ENCODE data around the gene RASGRP2. TPM values are rescaled to one million over a fixed set of nuclear protein-coding genes. Genes with fewer than 3 reads are reported as not detected.

The RASGRP2 gene
- total RNA-seq, 4 donors from 2014 or later = 32.8 to 72.8 (median 34.9) TPM

DNA sequence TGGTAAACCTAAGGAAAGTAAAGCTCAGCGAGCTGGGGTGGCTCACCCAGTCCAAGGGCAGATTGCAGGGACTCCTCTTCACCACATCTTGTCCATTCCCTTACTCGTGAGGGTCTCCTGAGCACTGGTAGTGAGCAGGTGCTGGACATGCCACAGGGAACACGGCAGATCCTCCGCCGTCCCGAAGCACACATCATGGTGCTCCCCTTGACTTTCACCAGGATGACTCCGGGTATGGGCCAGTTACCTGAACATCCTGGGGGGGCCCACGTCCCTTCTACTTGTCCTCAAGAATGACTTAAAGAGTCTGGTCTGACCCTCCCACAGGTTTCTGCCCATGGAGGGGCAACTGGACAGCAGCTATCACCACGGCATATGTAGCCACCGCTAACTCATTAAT lies 42.4 kb upstream of the RASGRP2 start:
- no peaks in the 10 kb centered on the region for H3K27me3 ChIP-seq
- peaks cover 0 to 12% (median 3%) of the 10 kb centered on the region in 4 donors for H3K4me1 ChIP-seq
- DNase-seq (ENCODE audit: extremely low spot score) = no peak
- TF ChIP-seq POLR2A (IDR thresholded peaks at IDR 0.05; ENCODE audit: low read depth) = no peak
- TF ChIP-seq, protein P1, sequence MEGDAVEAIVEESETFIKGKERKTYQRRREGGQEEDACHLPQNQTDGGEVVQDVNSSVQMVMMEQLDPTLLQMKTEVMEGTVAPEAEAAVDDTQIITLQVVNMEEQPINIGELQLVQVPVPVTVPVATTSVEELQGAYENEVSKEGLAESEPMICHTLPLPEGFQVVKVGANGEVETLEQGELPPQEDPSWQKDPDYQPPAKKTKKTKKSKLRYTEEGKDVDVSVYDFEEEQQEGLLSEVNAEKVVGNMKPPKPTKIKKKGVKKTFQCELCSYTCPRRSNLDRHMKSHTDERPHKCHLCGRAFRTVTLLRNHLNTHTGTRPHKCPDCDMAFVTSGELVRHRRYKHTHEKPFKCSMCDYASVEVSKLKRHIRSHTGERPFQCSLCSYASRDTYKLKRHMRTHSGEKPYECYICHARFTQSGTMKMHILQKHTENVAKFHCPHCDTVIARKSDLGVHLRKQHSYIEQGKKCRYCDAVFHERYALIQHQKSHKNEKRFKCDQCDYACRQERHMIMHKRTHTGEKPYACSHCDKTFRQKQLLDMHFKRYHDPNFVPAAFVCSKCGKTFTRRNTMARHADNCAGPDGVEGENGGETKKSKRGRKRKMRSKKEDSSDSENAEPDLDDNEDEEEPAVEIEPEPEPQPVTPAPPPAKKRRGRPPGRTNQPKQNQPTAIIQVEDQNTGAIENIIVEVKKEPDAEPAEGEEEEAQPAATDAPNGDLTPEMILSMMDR (IDR thresholded peaks at IDR 0.05) = no peak
- TF ChIP-seq EP300 (IDR thresholded peaks at IDR 0.05) = no peak
- TF ChIP-seq POLR2AphosphoS5 (IDR thresholded peaks at IDR 0.05) = no peak
- no peaks in the 10 kb centered on the region for H3K9me3 ChIP-seq
- WGBS = 93% methylated on average over 10 of the region's 10 CpGs
- no peak overlapping the region for H3K27ac ChIP-seq (replicated peaks in 1 of 4)
- no peak overlapping the region for H3K4me3 ChIP-seq
- H3K36me3 ChIP-seq = peaks cover 0 to 33% (median 25%) of the 10 kb centered on the region in 4 donors
- intact Hi-C loops (cut with DNase I) = loop anchor here (10.0 kb wide), 1 partner anchor 108 kb away; no protein-coding TSS in a partner anchor

DNA sequence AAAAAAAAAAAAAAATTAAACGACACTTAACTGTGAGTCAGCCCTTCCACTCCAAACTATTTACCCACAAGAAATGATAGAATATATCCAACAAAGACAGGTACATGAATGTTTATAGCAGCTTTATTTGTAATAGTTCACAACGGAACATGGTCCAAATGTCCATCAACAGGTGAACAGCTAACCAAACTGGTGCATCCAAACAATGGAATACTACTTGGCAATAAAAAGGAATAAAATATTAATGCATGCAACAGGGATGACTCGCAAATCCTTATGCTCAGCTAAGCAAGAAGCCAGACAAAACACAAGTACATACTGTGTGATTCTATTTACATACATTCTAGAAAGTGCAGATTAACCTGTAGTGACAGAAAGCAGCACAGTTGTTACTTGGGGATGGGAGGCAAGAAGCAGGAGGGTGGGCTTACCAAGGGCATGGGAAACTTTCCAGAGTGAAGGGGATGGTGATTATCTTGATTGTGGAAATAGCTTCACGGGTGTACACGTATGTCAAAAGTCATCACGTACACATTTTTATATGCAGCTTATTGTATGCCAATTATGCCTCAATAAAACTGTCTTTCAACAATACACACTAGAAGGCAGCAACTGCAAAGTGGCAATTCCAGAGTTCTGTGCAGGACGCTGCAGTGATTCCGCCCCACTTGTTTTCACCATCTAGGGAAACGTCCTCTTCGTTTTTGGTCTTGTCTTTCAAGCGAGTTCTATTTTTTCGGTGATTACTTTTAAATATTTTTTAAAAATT lies 41.1 kb upstream of the RASGRP2 start:
- intact Hi-C loops (cut with DNase I) = loop anchor here (10.0 kb wide), 1 partner anchor 110 kb away; no protein-coding TSS in a partner anchor
- H3K9me3 ChIP-seq = no peaks in the 10 kb centered on the region
- WGBS = 87% methylated on average over 12 of the region's 12 CpGs
- peaks cover 0 to 12% (median 4%) of the 10 kb centered on the region in 4 donors for H3K4me1 ChIP-seq
- H3K36me3 ChIP-seq = peaks cover 0 to 19% (median 13%) of the 10 kb centered on the region in 4 donors
- TF ChIP-seq, protein P1 (IDR thresholded peaks at IDR 0.05) = no peak
- TF ChIP-seq POLR2A (IDR thresholded peaks at IDR 0.05; ENCODE audit: low read depth) (no peak), POLR2AphosphoS5 (IDR thresholded peaks at IDR 0.05) (no peak), EP300 (IDR thresholded peaks at IDR 0.05) (no peak)
- no peaks in the 10 kb centered on the region for H3K27me3 ChIP-seq
- no peak overlapping the region for H3K27ac ChIP-seq (replicated peaks in 1 of 4)
- H3K4me3 ChIP-seq = no peak overlapping the region
- DNase-seq (ENCODE audit: extremely low spot score) = no peak

DNA sequence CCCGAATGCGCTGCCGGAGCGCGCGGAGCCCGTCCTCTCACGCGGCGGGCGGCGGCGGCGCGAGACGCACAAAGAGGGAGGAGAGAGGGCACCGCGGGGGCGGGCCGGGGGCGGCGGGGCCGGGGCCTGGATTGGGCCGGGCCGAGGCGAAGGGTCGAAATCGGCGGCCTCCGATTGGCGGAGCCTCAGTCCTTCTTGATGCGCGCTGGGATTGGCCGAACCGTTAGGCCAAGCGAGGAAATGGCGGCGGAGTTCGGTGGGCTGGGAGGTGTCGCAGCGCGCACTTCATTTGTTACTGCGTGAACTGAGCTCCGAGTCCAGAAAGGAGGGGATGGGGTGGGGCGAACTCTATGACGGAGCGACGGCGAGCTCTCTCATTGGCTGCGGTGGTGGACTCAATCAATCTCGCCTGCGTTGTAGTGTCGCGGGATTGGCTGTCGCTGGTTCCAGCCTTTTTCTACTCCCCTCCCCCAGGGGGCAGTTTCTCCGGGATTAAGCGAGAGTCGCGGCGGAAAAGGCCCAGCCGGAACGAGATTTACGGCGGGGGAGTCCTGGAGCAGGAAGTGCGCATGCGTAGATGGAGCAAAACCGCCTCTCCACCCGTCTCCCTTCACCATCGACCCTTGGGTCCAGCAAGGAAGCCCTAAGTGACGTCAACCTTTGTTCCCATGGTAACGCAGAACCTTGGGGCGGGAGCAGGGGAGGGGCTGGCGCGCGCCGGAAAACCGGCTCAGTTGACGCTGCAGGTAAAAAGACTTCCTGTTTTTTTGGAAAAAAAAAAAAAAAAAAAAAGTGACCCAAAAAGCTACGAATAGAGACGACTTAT lies 34.7 kb upstream of the RASGRP2 start, which contains the start of gene SF1:
Gene SF1, minus strand, starts transcription at position 70 of the 826 bp plus-strand sequence. CDS start 150 bp downstream, outside the sequence.
- Histone ChIP-seq H3K36me3 (peaks cover 27 to 34% (median 31%) of the 10 kb centered on the region in 4 donors), H3K9me3 (no peaks in the 10 kb centered on the region), H3K4me1 (peaks cover 42 to 45% (median 44%) of the 10 kb centered on the region in 4 donors), H3K27ac (replicated peaks in 1 of 4) (peak within 1 kb of the TSS; percentile 99 to 100 (median 100)), H3K27me3 (no peaks in the 10 kb centered on the region), H3K4me3 (peak within 1 kb of the TSS; percentile 90 to 99 (median 96))
- peak; percentile 100 for DNase-seq (ENCODE audit: extremely low spot score)
- no peak for TF ChIP-seq EP300 (IDR thresholded peaks at IDR 0.05)
- peak; percentile 92 to 99 for TF ChIP-seq POLR2AphosphoS5 (IDR thresholded peaks at IDR 0.05)
- TF ChIP-seq POLR2A (IDR thresholded peaks at IDR 0.05; ENCODE audit: low read depth) = peak; percentile 65
- TF ChIP-seq, protein P1 (IDR thresholded peaks at IDR 0.05) = peak in 1 of 3 experiments; percentile 6
- under 1% methylated on average over 56 of the region's 80 CpGs for WGBS
- intact Hi-C loops (cut with DNase I) = loop anchor here (5.0 kb wide), 1 partner anchor 36 kb away; the partner anchor contains the start of gene RASGRP2

DNA sequence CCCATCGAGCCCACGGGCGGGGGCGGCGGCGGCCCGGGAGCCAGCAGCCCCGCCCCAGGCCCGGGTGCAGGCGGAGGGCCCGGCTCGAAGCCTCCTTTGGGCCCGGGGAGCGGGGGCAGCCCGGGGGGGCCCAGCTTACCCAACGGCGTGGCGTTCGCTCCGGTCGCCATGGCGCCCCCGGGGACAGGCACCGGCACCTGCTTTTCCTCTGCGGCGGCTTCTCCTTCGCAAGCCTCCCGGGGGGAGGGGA lies 34.2 kb upstream of the RASGRP2 start:
- Histone ChIP-seq H3K27ac (replicated peaks in 1 of 4) (peak overlapping the region; percentile 99 to 100 (median 100)), H3K4me1 (peaks cover 47 to 51% (median 50%) of the 10 kb centered on the region in 4 donors), H3K4me3 (peak overlapping the region; percentile 90 to 99 (median 96)), H3K36me3 (peaks cover 29 to 40% (median 36%) of the 10 kb centered on the region in 4 donors), H3K27me3 (no peaks in the 10 kb centered on the region), H3K9me3 (no peaks in the 10 kb centered on the region)
- TF ChIP-seq, protein P1 (IDR thresholded peaks at IDR 0.05) = no peak
- TF ChIP-seq POLR2AphosphoS5 (IDR thresholded peaks at IDR 0.05) (no peak), EP300 (IDR thresholded peaks at IDR 0.05) (no peak), POLR2A (IDR thresholded peaks at IDR 0.05; ENCODE audit: low read depth) (no peak)
- no peak for DNase-seq (ENCODE audit: extremely low spot score)
- 0% methylated on average over 1 of the region's 28 CpGs for WGBS
- intact Hi-C loops (cut with DNase I) = loop anchor here (5.0 kb wide), 1 partner anchor 36 kb away; the partner anchor contains the start of gene RASGRP2

Data from esophagus muscularis mucosa (tissue), 4 donors.